HFFc6 (cell line): Measurements from ENCODE around the gene MTHFD2. TPM values are rescaled to one million over a fixed set of nuclear protein-coding genes. Genes with fewer than 3 reads are reported as not detected.
A peak's percentile ranks its signal among the peaks of the same experiment; 100 is the strongest.

Experiments
- DNase-seq: peaks from one replicate; pipeline ENCODE4 v3.0.0-alpha.2; 2018
- H3K27ac Mint-ChIP-seq: 2 replicates; pipeline ENCODE4 v1.8.0; 2020; ENCODE audit warnings: mild to moderate bottlenecking, mixed read lengths
- H3K27me3 Mint-ChIP-seq: 2 replicates; pipeline ENCODE4 v1.8.0; 2021; ENCODE audit warnings: mild to moderate bottlenecking, moderate library complexity, mixed read lengths; ENCODE audit not compliant: insufficient read depth
- H3K36me3 Mint-ChIP-seq: 2 replicates; pipeline ENCODE4 v1.8.0; 2021; ENCODE audit warnings: low read depth, mixed read lengths
- H3K4me1 Mint-ChIP-seq: 2 replicates; pipeline ENCODE4 v1.8.0; 2020; ENCODE audit warnings: low read depth, mixed read lengths
- H3K4me3 Mint-ChIP-seq: 2 replicates; pipeline ENCODE4 v1.8.0; 2020; ENCODE audit warnings: mild to moderate bottlenecking, moderate library complexity, mixed read lengths
- H3K9me3 Mint-ChIP-seq: 2 replicates; pipeline ENCODE4 v1.8.0; 2020; ENCODE audit warnings: mild to moderate bottlenecking, mixed read lengths
- CTCF ChIP-seq: fragments of 200-600 bp; sonication (generic); IDR thresholded peaks from 2 replicates; pipeline ENCODE4 v1.5.0; 2021; ENCODE audit warnings: antibody characterized with exemption, mild to moderate bottlenecking
- long read RNA-seq: library from polyadenylated mRNA; unstranded; transcript quantifications from one replicate; pipeline ENCODE4 v2.0.0, GENCODE V29; 2019
- total RNA-seq, 6 experiments: library from RNA; stranded (reverse); fragmentation: NEBNext Ultra II Directional; extraction: Animal tissue kit (Norgen Biotek cat#: 25700); gene quantifications; 2 replicates in 1 of 6; 3 replicates in 5 of 6; pipeline ENCODE4 v1.2.3, GENCODE V29; 2021

The MTHFD2 gene
- 10 to 100 TPM; 75.3 to 99.6 (median 85.1) TPM for total RNA-seq
- long read RNA-seq, full-length matches to known transcripts, result 140 of 180 reads
- long read RNA-seq, partial matches to known transcripts, result 8 of 180 reads
- long read RNA-seq, other reads (novel, unspliced or antisense), result 32 of 180 reads

GRCh38 chr2:74198461-74199274 is at the start of gene MTHFD2:
Gene MTHFD2, plus strand, starts transcription at chr2:74198615. Its CDS starts 27 bp downstream, at chr2:74198642.
- H3K27ac Mint-ChIP-seq, result peak within 1 kb of the TSS; percentile 100
- peaks cover 9% of the 10 kb centered on the region for H3K27me3 Mint-ChIP-seq
- H3K9me3 Mint-ChIP-seq, result no peaks in the 10 kb centered on the region
- TF ChIP-seq CTCF, result peak; percentile 88
- peaks cover 41% of the 10 kb centered on the region for H3K4me1 Mint-ChIP-seq
- DNase-seq, result peak; percentile 96
- peak within 1 kb of the TSS; percentile 95 for H3K4me3 Mint-ChIP-seq
- peaks cover 16% of the 10 kb centered on the region; the same call in 1 of the 2 replicates for H3K36me3 Mint-ChIP-seq

DNA sequence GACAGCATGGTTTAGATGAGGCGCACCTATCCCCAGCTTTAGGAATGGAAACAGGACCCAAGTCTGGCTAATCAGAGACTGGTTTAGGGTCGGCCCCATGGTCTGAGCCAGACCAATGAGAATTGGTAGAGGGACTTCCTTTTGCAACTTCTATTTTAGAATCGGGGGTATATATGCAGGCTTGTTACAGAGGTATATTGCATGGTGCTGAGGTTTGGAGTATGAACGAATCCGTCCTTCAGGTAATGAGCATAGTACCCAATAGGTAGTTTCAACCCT is 49.2 kb upstream of the MTHFD2 start:
- TF ChIP-seq CTCF, result no peak
- Mint-ChIP-seq H3K9me3 (no peaks in the 10 kb centered on the region), H3K36me3 (peaks cover 11% of the 10 kb centered on the region; the same call in 1 of the 2 replicates), H3K4me3 (no peak overlapping the region), H3K27ac (no peak overlapping the region), H3K27me3 (no peaks in the 10 kb centered on the region), H3K4me1 (no peaks in the 10 kb centered on the region)
- DNase-seq, result no peak

DNA sequence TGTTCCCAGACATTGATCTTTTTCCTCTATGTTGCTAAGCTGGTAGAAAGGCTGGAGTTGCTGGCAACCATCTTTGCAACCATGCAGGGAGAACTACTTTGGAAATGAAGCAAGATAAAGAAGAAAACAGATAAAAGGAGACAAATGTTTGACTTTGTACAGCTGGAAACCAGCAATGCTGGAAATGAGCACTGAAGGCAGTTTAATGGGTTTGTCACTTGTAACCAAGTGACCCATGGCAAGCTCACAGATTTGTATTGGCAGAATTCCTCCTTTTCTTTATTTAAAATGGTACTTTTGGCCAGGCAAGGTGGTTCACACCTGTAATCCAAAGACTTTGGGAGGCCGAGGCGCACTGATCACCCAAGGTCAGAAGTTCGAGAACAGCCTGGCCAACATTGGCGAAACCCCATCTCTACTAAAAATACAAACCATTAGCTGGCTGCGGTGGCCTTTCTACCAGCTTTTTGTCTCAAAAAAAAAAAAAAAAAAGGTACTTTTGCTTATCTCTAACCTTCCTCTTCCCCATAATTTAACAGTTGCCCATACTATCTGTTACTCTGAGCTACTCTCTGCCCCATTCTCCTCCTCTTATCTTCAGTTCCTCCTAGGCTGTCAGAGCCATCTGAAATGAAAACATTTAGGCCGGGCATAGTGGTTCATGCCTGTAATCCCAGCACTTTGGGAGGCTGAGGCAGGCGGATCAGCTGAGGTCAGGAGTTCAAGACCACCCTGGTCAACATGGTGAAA is 48.7 kb upstream of the MTHFD2 start:
- no peak for DNase-seq
- Mint-ChIP-seq H3K4me3 (no peak overlapping the region), H3K27me3 (no peaks in the 10 kb centered on the region), H3K36me3 (peaks cover 11% of the 10 kb centered on the region; the same call in 1 of the 2 replicates), H3K27ac (no peak overlapping the region; the same call in 1 of the 2 replicates), H3K9me3 (no peaks in the 10 kb centered on the region), H3K4me1 (no peaks in the 10 kb centered on the region)
- TF ChIP-seq CTCF, result no peak

GRCh38 chr2:74152954-74153353 is 45.5 kb upstream of the MTHFD2 start:
- no peak for DNase-seq
- Mint-ChIP-seq H3K4me3 (no peak overlapping the region), H3K4me1 (no peaks in the 10 kb centered on the region), H3K36me3 (peaks cover 23% of the 10 kb centered on the region), H3K27me3 (peaks cover under 1% of the 10 kb centered on the region; the same call in 1 of the 2 replicates), H3K9me3 (no peaks in the 10 kb centered on the region), H3K27ac (no peak overlapping the region)
- no peak for TF ChIP-seq CTCF

- DNase-seq, result no peak
- Mint-ChIP-seq H3K9me3 (no peaks in the 10 kb centered on the region), H3K4me1 (no peaks in the 10 kb centered on the region), H3K27ac (no peak overlapping the region), H3K36me3 (peaks cover 26% of the 10 kb centered on the region), H3K4me3 (no peak overlapping the region), H3K27me3 (peaks cover 1% of the 10 kb centered on the region; the same call in 1 of the 2 replicates)
- TF ChIP-seq CTCF, result no peak
Measured at GRCh38 chr2:74155830-74156229, 42.6 kb upstream of the MTHFD2 start.
